CD8-positive, alpha-beta memory T cell (primary cell): ENCODE results near the gene CA5B. TPM values are rescaled to one million over a fixed set of nuclear protein-coding genes. Genes with fewer than 3 reads are reported as not detected.
"Not testable (repeated sequence)": the region's sequence is repeated elsewhere in the genome, so short reads cannot be mapped to it uniquely, and the experiment has no call there.

Experiments used
- CTCF ChIA-PET: fragments of 350-600 bp; sonication (Branson Sonifier 250); formaldehyde crosslinking; loops from one replicate; lab custom pipeline; 2021; ENCODE audit warnings: antibody characterized with exemption; lab: Charles Lee
- POLR2A ChIA-PET: fragments of 350-600 bp; sonication (Branson Sonifier 250); formaldehyde crosslinking; loops from one replicate; lab custom pipeline; 2021; ENCODE audit warnings: antibody characterized with exemption; lab: Charles Lee
- DNase-seq, 5 donors: peaks; one replicate each; pipeline versions ENCODE4 v3.0.0 to v3.0.0-alpha.2; 2020 to 2022; ENCODE audit warnings: mixed read lengths in 1 of 5
- H3K27ac ChIP-seq: one replicate; pipeline ENCODE4 v1.7.0; 2013; ENCODE audit warnings: low read depth, mild to moderate bottlenecking, low read length, moderate library complexity
- H3K27me3 ChIP-seq: 2 replicates; pipeline ENCODE4 v1.7.0; 2013; ENCODE audit warnings: low read length, mild to moderate bottlenecking; ENCODE audit not compliant: insufficient read depth, poor library complexity, severe bottlenecking
- H3K36me3 ChIP-seq: 2 replicates; pipeline ENCODE4 v1.7.0; 2013; ENCODE audit warnings: mild to moderate bottlenecking, low read length, moderate library complexity; ENCODE audit not compliant: insufficient read depth
- H3K4me1 ChIP-seq: 2 replicates; pipeline ENCODE4 v1.7.0; 2013; ENCODE audit warnings: mild to moderate bottlenecking, low read length, moderate library complexity; ENCODE audit not compliant: insufficient read depth
- H3K4me3 ChIP-seq: 2 replicates; pipeline ENCODE4 v1.7.0; 2013; ENCODE audit warnings: mild to moderate bottlenecking, low read length
- H3K9me3 ChIP-seq: 2 replicates; pipeline ENCODE4 v1.7.0; 2013; ENCODE audit warnings: mild to moderate bottlenecking, low read length
- H3K27ac Mint-ChIP-seq, 8 donors: one replicate each; pipeline ENCODE4 v1.8.0; 2020 to 2021; ENCODE audit warnings: mixed read lengths in 8 of 8, mild to moderate bottlenecking in 6 of 8, inconsistent platforms in 3 of 8, moderate library complexity in 3 of 8
- H3K27me3 Mint-ChIP-seq, 2 donors: one replicate each; pipeline ENCODE4 v1.8.0; 2020 to 2021; ENCODE audit warnings: mixed read lengths in 2 of 2, mild to moderate bottlenecking in 1 of 2, moderate library complexity in 1 of 2
- H3K36me3 Mint-ChIP-seq, 3 donors: one replicate each; pipeline ENCODE4 v1.8.0; 2020 to 2021; ENCODE audit warnings: mixed read lengths in 3 of 3, inconsistent platforms in 1 of 3, mild to moderate bottlenecking in 1 of 3
- H3K4me1 Mint-ChIP-seq, 3 donors: one replicate each; pipeline ENCODE4 v1.8.0; 2020 to 2021; ENCODE audit warnings: mixed read lengths in 3 of 3, inconsistent platforms in 1 of 3, mild to moderate bottlenecking in 1 of 3
- H3K4me3 Mint-ChIP-seq, 7 donors: one replicate each; pipeline ENCODE4 v1.8.0; 2020 to 2021; ENCODE audit warnings: mixed read lengths in 7 of 7, mild to moderate bottlenecking in 6 of 7, moderate library complexity in 4 of 7, inconsistent platforms in 2 of 7
- H3K9me3 Mint-ChIP-seq, 5 donors: one replicate each; pipeline ENCODE4 v1.8.0; 2020 to 2022; ENCODE audit warnings: mixed read lengths in 5 of 5, mild to moderate bottlenecking in 3 of 5, moderate library complexity in 2 of 5, inconsistent platforms in 1 of 5
- polyA plus RNA-seq: library from polyadenylated mRNA; unstranded; fragments of 300-500 nt; fragmentation: Illumina TruSeq; gene quantifications from one replicate; pipeline ENCODE4 v1.2.3, GENCODE V29; 2021
- total RNA-seq, 2 experiments: library from RNA; stranded (reverse); gene quantifications; one replicate each; pipeline ENCODE4 v1.2.3, GENCODE V29; 2021

Gene CA5B
- total and polyA plus RNA-seq, 3 experiments from 2014 or later: 8.8 to 94.6 (median 9.0) TPM

DNA sequence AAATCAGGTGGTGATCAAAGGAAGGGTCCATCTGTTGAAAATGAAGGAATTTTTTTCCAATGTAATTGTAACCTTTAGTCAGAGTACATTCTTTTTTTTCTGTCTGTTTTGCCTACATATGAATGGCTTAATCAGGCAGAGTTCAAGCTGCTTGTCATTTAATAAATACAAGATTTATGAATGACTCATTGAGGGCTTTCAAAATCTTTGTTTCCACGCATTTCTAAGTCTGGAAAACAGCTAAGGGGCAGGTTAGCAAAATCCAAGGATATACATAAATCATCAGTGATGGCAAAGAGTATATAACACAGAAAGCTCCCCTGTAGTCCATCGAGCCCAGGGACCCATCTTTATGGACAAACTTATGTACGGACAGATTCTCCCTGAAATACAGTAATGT is 1.8 kb downstream of the CA5B start:
- ChIA-PET POLR2A (interaction anchor here (3.7 kb wide), 1 partner anchor 11 kb away, joined by 62 read pairs; no protein-coding TSS in a partner anchor), CTCF (interaction anchor here (3.4 to 3.6 kb wide), 2 partner anchors 10 to 19 kb away, joined by 25 to 31 read pairs; no protein-coding TSS in a partner anchor)
- no peak for DNase-seq
- H3K4me3 Mint-ChIP-seq: peak overlapping the region; percentile 93 to 99 (median 98)
- Histone ChIP-seq H3K27me3 (no peaks in the 10 kb centered on the region), H3K36me3 (no peaks in the 10 kb centered on the region), H3K9me3 (no peaks in the 10 kb centered on the region), H3K4me3 (no peak overlapping the region), H3K27ac (no peak overlapping the region), H3K4me1 (peaks cover 34% of the 10 kb centered on the region)
- H3K4me1 Mint-ChIP-seq: peaks cover 65 to 72% (median 71%) of the 10 kb centered on the region in 3 donors
- no peaks in the 10 kb centered on the region for H3K27me3 Mint-ChIP-seq
- H3K36me3 Mint-ChIP-seq: peaks cover 21 to 37% (median 24%) of the 10 kb centered on the region in 3 donors
- H3K9me3 Mint-ChIP-seq: no peaks in the 10 kb centered on the region
- peak overlapping the region in 4 of 8 donors; percentile 10 to 97 (median 18) for H3K27ac Mint-ChIP-seq

DNA sequence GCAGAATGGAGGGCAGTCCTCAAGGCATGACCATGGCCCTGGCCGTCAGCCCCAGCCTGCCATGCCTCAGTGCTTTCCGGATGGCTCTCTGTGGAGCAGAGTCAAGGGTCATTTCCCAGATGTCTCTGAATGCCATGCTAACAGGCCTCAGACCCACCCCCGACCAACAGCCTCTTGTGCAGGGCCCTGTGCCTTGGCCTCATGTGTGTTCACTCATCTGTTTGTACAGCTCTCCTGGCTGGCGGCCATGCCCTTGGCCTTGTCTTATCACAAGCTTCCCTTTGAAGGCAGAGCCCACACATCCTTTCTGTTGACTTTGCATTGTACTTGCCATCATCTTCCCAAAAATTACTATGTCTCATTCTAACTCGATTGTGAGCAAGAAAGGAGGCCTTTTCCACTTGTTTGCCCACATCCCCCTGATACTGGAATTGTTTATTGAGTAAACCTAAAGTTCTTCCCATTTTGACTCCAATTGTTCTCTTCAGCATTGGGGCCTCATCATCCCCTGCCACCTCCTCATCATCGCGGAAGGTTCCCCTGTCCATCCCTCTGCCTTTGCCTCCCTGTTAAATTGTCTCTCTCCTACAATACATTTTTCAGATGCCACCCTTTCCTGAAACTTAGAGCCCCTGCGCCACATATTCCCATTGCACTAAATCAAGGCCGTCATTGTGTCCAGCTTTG is 6.3 kb downstream of the CA5B start:
- Mint-ChIP-seq H3K27ac (peak overlapping the region in 7 of 8 donors; percentile 23 to 74 (median 41)), H3K27me3 (no peaks in the 10 kb centered on the region), H3K36me3 (peaks cover 26 to 56% (median 37%) of the 10 kb centered on the region in 3 donors), H3K9me3 (no peaks in the 10 kb centered on the region), H3K4me3 (peak overlapping the region in 3 of 7 donors; percentile 4 to 76 (median 46)), H3K4me1 (peaks cover 85 to 91% (median 91%) of the 10 kb centered on the region in 3 donors)
- Histone ChIP-seq H3K9me3 (no peaks in the 10 kb centered on the region), H3K36me3 (no peaks in the 10 kb centered on the region), H3K4me3 (no peak overlapping the region), H3K4me1 (peaks cover 37% of the 10 kb centered on the region), H3K27me3 (no peaks in the 10 kb centered on the region), H3K27ac (no peak overlapping the region)
- CTCF ChIA-PET: no interaction called here
- no peak for DNase-seq
- POLR2A ChIA-PET: no interaction called here

DNA sequence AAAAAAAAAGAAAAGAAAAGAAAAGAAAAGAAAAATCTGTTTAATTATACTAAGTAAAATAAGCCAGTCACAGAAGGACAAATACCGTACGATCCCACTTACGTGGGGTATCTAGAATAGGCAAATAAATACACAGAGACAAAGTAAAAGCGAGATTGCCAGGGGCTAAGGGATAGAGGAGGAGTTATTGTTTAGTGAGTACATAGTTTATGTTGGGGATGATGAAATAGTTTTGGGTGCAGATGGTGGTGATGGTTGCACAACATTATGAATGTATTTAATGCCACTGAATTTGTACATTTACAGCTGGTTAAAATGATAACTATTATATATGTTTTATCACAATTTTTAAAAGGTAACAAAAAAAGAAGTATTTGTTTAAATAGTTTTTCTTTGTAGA is 7.1 kb downstream of the CA5B start:
- no peaks in the 10 kb centered on the region for H3K9me3 Mint-ChIP-seq
- POLR2A ChIA-PET: no interaction called here
- no peaks in the 10 kb centered on the region for H3K36me3 ChIP-seq
- no peaks in the 10 kb centered on the region for H3K9me3 ChIP-seq
- H3K27me3 ChIP-seq: no peaks in the 10 kb centered on the region
- CTCF ChIA-PET: interaction anchor here (0.9 kb wide), 1 partner anchor 11 kb away, joined by 3 read pairs; no protein-coding TSS in a partner anchor
- H3K4me3 ChIP-seq: no peak overlapping the region
- DNase-seq: no peak
- H3K27ac ChIP-seq: no peak overlapping the region
- peak overlapping the region in 3 of 8 donors; percentile 27 to 59 (median 31) for H3K27ac Mint-ChIP-seq
- H3K4me3 Mint-ChIP-seq: peak overlapping the region in 2 of 7 donors; percentile 13 to 29
- peaks cover 38% of the 10 kb centered on the region for H3K4me1 ChIP-seq
- peaks cover 26 to 57% (median 38%) of the 10 kb centered on the region in 3 donors for H3K36me3 Mint-ChIP-seq
- H3K4me1 Mint-ChIP-seq: peaks cover 85 to 91% (median 91%) of the 10 kb centered on the region in 3 donors
- H3K27me3 Mint-ChIP-seq: no peaks in the 10 kb centered on the region

DNA sequence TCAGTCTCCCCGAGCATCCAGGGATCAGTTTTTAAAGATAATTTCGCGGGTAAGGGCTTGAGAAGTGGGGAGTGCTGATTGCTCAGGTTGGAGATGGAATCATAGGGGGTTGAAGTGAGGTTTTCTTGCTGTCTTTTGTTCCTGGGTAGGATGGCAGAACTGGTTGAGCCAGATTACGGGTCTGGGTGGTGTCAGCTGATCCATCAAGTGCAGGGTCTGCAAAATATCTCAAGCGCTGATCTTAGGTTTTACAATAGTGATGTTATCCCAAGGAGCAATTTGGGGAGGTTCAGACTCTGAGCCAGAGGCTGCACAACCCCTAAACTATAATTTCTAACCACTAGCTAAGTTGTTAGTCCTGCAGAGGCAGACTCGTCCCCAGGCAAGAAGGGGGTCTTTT is 8.6 kb downstream of the CA5B start:
- Mint-ChIP-seq H3K4me3 (peak overlapping the region in 3 of 7 donors; percentile 13 to 62 (median 16)), H3K36me3 (peaks cover 27 to 57% (median 38%) of the 10 kb centered on the region in 3 donors), H3K27ac (peak overlapping the region in 7 of 8 donors; percentile 3 to 93 (median 45)), H3K4me1 (peaks cover 91 to 97% (median 95%) of the 10 kb centered on the region in 3 donors)
- H3K36me3 ChIP-seq, H3K27me3 Mint-ChIP-seq, CTCF ChIA-PET, H3K27me3 ChIP-seq, DNase-seq, H3K9me3 ChIP-seq, H3K4me3 ChIP-seq, POLR2A ChIA-PET, H3K27ac ChIP-seq, H3K9me3 Mint-ChIP-seq: not testable (repeated sequence)
- H3K4me1 ChIP-seq: peaks cover 45% of the 10 kb centered on the region

DNA sequence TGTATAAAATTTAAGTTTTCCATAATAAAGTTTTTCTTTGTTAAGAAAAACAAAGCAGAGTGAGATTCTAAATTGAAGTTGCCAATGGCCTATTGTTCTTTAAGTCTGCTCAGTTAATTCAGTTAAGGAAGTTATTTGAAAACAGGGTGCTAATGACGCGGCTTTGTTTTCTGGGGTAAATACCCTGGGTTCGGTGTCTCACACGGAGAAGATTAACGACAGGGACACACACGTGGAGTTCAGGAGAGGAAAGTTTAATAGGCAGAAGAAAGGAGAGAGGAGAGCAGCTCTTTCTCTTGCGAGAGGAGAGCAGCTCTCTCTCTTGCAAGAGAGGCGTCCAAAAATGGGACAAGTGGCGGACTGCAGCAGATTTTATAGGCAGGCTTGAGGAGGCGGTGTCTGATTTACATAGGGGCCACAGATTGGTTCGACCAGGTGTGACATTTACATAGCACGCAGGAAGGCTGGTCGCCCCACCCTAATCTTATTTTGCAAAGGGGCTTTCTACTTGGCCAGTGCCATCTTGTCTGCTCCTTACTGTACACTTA is 9.6 kb downstream of the CA5B start:
- Histone ChIP-seq H3K27me3 (no peaks in the 10 kb centered on the region), H3K4me1 (peaks cover 51% of the 10 kb centered on the region), H3K4me3 (no peak overlapping the region), H3K36me3 (no peaks in the 10 kb centered on the region), H3K9me3 (no peaks in the 10 kb centered on the region), H3K27ac (no peak overlapping the region)
- H3K27me3 Mint-ChIP-seq: no peaks in the 10 kb centered on the region
- H3K4me1 Mint-ChIP-seq: peaks cover 91 to 97% (median 95%) of the 10 kb centered on the region in 3 donors
- H3K36me3 Mint-ChIP-seq: peaks cover 23 to 52% (median 33%) of the 10 kb centered on the region in 3 donors
- no peak for DNase-seq
- H3K4me3 Mint-ChIP-seq: peak overlapping the region in 2 of 7 donors; percentile 1 to 61
- H3K27ac Mint-ChIP-seq: peak overlapping the region; percentile 53 to 97 (median 82)
- no peaks in the 10 kb centered on the region for H3K9me3 Mint-ChIP-seq
- ChIA-PET CTCF (interaction anchor here (6.1 kb wide), 1 partner anchor 8 kb away, joined by 31 read pairs; the partner anchor contains the start of gene CA5B), POLR2A (interaction anchor here (1.0 kb wide), 1 partner anchor 34 kb away, joined by 6 read pairs; no protein-coding TSS in a partner anchor)

DNA sequence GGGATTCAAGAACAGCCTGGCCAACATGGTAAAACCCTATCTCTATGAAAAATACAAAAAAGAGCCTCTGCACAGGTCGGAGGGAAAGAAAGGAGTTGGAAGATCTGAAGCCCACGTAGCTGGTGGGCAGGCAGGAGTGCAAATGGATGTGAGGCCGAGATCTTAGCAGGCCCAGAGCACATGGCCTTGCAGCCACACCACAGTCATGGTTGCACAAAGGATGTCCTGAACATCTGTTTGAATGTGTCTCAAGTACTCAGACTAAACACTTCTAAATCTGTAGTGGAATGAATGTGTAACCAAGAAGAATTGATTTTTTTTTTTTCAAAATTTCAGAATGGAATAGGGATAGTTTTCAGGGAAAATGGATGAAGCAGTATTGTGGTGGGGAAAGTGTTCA is 10.8 kb downstream of the CA5B start:
- no peak overlapping the region for H3K4me3 ChIP-seq
- no peaks in the 10 kb centered on the region for H3K9me3 Mint-ChIP-seq
- H3K4me1 ChIP-seq: peaks cover 57% of the 10 kb centered on the region
- peak overlapping the region; percentile 92 to 100 (median 97) for H3K27ac Mint-ChIP-seq
- no peak overlapping the region for H3K27ac ChIP-seq
- H3K4me3 Mint-ChIP-seq: peak overlapping the region in 6 of 7 donors; percentile 55 to 84 (median 69)
- no peaks in the 10 kb centered on the region for H3K9me3 ChIP-seq
- no peaks in the 10 kb centered on the region for H3K27me3 Mint-ChIP-seq
- H3K27me3 ChIP-seq: no peaks in the 10 kb centered on the region
- ChIA-PET CTCF (interaction anchor here (1.6 to 6.1 kb wide), 2 partner anchors 10 kb away, joined by 9 to 31 read pairs; partner anchors contain the start of gene CA5B), POLR2A (interaction anchor here (4.4 kb wide), 1 partner anchor 10 kb away, joined by 62 read pairs; the partner anchor contains the start of gene CA5B)
- DNase-seq: no peak
- H3K36me3 Mint-ChIP-seq: peaks cover 17 to 45% (median 30%) of the 10 kb centered on the region in 3 donors
- peaks cover 89 to 97% (median 94%) of the 10 kb centered on the region in 3 donors for H3K4me1 Mint-ChIP-seq
- H3K36me3 ChIP-seq: no peaks in the 10 kb centered on the region

DNA sequence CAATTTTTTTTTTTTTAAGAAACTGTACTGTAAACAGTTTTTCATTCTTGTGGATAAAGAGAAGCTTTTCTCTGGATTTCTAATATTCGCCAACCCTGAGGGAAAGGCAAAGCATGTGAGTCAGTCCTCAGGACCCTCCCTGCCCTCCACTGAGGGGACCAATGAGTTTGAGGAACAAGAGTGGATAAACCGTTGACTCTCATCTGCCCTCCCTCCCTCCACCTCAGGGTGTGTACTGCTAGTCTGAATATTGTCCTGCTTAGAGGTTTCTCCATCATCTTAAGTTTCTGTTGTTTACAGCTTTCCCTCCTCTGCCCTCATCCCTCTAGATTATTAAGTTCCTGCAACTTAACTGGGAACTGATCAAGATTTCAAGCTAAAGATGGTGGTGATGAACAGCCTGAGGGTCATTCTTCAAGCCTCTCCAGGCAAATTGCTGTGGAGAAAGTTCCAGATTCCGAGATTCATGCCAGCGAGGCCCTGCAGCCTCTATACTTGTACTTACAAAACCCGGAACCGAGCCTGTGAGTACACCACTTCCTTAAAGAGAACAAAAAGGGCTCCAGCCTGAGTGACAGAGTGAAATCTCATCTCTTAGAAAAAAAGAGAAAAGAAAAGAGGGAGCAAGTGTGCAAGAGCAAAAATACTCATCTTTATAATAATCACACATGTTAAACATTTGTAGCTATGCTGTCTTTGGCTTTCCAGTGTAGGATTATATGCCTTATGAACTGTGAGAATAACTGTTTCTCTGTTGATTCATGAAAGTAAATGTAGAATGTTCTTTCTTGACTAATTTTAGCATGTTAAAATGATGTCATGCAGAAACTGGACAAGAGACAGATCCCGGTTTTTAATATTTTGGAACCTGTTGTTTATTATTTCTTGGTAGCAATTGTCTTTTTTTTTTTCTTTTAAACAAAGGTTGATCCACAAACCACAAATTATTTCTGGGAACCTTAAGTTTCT is 11.9 kb downstream of the CA5B start:
- H3K4me1 ChIP-seq: peaks cover 57% of the 10 kb centered on the region
- H3K36me3 ChIP-seq: no peaks in the 10 kb centered on the region
- Mint-ChIP-seq H3K4me1 (peaks cover 91 to 97% (median 94%) of the 10 kb centered on the region in 3 donors), H3K27ac (peak overlapping the region; percentile 92 to 100 (median 97)), H3K9me3 (no peaks in the 10 kb centered on the region), H3K4me3 (peak overlapping the region; percentile 62 to 89 (median 79)), H3K27me3 (no peaks in the 10 kb centered on the region), H3K36me3 (peaks cover 14 to 41% (median 28%) of the 10 kb centered on the region in 3 donors)
- no peaks in the 10 kb centered on the region for H3K9me3 ChIP-seq
- no peaks in the 10 kb centered on the region for H3K27me3 ChIP-seq
- peak overlapping the region; percentile 99 for H3K27ac ChIP-seq
- H3K4me3 ChIP-seq: peak overlapping the region; percentile 19
- POLR2A ChIA-PET: interaction anchor here (1.5 to 4.4 kb wide), 3 partner anchors 11 to 105 kb away, joined by 6 to 62 read pairs (median 7); partner anchors contain the start of genes AP1S2 and CA5B
- peak in 3 of 5 donors; percentile 44 to 59 (median 53) for DNase-seq
- CTCF ChIA-PET: interaction anchor here (1.2 to 6.1 kb wide), 5 partner anchors 9 to 62 kb away, joined by 3 to 31 read pairs (median 3); partner anchors contain the start of gene CA5B
